Measurements from ENCODE around the gene DLGAP1.

DLGAP1 gene

DNA sequence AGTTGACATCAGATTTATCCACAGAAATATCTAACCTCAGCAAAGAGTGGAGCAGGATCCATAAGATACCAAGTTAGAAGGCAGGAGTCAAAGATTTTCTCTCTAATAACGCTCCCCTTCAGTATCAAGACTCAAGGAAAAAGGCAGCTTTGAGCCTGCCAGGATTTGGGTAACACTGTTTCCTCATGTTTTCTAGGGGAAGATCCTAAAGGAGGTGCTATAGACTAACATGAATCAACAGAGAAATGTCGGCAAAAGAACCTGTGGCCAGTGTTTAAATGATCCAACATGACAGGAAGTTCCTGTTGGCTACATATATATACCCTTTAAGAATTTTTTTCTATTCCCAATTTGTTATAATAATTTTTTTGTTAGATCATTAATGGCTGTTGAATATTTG is 602.8 kb downstream of the DLGAP1 start:
- no peak for DNase-seq (ENCODE audit: low spot score)
- Histone ChIP-seq H3K4me3 (no peak overlapping the region), H3K27ac (no peak overlapping the region)
- TF ChIP-seq, protein P1, sequence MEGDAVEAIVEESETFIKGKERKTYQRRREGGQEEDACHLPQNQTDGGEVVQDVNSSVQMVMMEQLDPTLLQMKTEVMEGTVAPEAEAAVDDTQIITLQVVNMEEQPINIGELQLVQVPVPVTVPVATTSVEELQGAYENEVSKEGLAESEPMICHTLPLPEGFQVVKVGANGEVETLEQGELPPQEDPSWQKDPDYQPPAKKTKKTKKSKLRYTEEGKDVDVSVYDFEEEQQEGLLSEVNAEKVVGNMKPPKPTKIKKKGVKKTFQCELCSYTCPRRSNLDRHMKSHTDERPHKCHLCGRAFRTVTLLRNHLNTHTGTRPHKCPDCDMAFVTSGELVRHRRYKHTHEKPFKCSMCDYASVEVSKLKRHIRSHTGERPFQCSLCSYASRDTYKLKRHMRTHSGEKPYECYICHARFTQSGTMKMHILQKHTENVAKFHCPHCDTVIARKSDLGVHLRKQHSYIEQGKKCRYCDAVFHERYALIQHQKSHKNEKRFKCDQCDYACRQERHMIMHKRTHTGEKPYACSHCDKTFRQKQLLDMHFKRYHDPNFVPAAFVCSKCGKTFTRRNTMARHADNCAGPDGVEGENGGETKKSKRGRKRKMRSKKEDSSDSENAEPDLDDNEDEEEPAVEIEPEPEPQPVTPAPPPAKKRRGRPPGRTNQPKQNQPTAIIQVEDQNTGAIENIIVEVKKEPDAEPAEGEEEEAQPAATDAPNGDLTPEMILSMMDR (IDR thresholded peaks at IDR 0.05), result no peak

DNA sequence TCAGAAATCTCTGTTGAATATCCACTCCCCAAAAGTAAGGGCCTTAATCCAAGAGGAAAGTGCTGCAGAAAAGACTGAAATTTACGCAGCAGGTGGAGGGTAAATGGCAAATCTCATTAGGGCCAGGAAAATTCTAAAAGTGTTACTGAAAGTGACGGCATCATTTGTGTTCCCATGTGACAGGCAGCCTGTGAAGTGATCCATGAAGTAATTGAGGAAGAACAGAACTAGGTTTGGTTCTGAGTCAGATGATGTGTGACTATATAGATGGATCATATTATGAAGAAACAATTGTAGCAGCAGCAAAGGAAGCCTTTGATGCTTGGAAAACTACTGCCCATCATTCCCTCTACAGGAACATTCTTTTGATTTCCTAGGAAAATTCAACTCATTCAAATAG is 603.9 kb downstream of the DLGAP1 start:
- TF ChIP-seq, protein P1 (IDR thresholded peaks at IDR 0.05), result no peak

DNA sequence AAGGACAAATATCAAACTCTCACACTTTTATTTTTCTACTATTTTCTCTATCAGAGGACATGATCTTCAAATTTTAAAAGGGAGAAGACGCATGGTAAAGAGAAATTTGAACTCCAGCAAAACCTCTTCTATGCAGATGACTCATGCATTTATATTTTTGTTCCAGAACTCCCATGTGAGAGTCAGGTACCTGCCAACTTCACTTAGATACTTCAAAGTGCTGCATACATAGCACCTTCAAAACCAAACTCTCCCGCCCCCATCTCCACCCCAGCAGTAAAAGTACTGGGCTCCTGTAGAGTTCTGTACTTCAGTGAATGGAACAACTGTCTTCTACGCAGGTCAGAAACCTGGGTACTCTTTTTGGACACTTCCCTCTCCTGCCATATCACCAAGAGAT is 606.8 kb downstream of the DLGAP1 start:
- DNase-seq (ENCODE audit: low spot score), result no peak
- no peak overlapping the region for H3K27ac ChIP-seq
- H3K4me3 ChIP-seq, result no peak overlapping the region
- TF ChIP-seq, protein P1 (IDR thresholded peaks at IDR 0.05), result no peak

More for the DNA sequence above, 603.9 kb downstream of the DLGAP1 start:
- no peak overlapping the region for H3K4me3 ChIP-seq
- no peak overlapping the region for H3K27ac ChIP-seq
- DNase-seq (ENCODE audit: low spot score), result no peak

DNA sequence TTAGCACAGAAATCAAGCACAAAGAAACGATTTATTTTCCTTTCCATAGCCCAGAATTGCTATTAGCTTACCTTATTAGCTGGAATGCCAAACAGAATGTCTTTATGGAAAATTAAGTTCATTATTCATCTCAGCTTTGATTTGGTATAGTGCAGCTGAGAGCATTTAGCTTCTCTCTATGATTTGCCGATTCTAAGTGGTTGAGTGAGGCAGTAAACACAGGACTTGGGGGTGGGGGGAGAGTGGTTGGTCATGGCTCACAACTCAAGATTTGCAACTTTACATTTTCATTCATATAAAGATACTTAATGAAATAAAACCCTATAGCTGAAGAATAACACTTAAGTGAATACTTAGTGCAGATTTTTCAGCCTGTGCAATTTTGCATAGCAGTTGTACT is 609.9 kb downstream of the DLGAP1 start:
- no peak for DNase-seq (ENCODE audit: low spot score)
- TF ChIP-seq, protein P1 (IDR thresholded peaks at IDR 0.05), result no peak
- no peak overlapping the region for H3K4me3 ChIP-seq
- no peak overlapping the region for H3K27ac ChIP-seq

DNA sequence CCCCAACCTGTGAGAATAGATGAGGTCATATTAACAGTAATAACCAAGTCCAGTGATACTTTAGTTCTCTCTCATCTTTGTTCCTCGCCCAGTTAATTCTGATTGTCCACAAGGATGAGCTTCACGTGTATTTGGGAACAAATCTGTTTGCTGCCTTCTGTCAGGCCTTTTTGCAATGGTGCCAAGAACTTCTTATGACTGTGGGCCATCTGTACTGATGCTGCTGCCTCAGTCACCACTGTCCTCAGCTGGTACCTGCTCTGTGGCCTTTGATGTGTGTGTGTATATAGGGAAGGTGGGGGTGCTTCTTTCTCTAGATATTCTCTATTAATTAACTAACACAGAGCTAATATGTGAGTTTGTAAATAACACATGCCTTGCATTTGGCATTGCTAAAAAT is 612.3 kb downstream of the DLGAP1 start:
- no peak for DNase-seq (ENCODE audit: low spot score)
- TF ChIP-seq, protein P1 (IDR thresholded peaks at IDR 0.05), result no peak
- Histone ChIP-seq H3K27ac (no peak overlapping the region), H3K4me3 (no peak overlapping the region)

DNA sequence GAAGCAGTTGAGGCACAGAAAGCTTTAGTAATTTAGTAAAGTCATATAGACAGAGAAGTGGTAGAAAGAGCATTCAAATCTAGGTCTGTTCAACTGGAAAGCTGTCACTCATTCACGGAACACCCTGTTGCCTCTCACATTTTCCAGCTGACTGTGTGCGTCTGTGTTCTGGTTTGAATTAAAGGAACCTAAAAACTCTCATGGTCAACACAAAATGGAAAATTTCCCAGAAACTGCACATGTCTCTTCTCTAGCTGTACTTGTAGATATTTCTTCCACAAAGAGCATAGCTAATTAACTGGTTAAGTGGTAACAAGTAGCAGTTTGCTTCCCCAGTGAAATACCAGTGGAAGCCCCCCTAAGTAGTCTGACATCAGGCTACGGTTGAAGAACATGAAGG is 614.3 kb downstream of the DLGAP1 start:
- no peak for DNase-seq (ENCODE audit: low spot score)
- no peak overlapping the region for H3K4me3 ChIP-seq
- TF ChIP-seq, protein P1 (IDR thresholded peaks at IDR 0.05), result no peak
- H3K27ac ChIP-seq, result no peak overlapping the region

DNA sequence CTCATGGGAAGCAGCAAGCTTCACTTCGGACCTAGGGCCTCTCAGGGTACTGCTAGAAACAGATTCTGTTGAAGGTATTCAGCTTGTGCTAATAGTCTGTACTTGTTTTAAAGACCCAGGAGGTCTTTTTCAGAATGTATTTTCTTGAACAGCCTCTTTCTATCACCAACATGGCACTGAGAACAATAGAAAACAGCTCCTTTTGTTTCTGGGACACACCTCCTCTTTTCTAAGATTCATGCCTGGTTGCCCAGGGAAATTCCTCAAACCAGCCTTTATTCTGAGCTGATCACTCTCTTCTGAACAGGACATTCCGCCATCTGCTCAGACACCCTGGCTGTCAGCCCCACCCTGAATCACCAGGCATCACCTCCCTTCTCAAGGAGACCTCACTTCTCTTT is 615.5 kb downstream of the DLGAP1 start:
- DNase-seq (ENCODE audit: low spot score), result no peak
- H3K27ac ChIP-seq, result no peak overlapping the region
- no peak overlapping the region for H3K4me3 ChIP-seq
- TF ChIP-seq, protein P1 (IDR thresholded peaks at IDR 0.05), result no peak
